Activated naive CD4-positive, alpha-beta T cell treated with anti-CD3 and anti-CD28 coated beads for 36 hours (primary cell): ENCODE results near the gene RXRB. TPM values are rescaled to one million over a fixed set of nuclear protein-coding genes. Genes with fewer than 3 reads are reported as not detected.

ENCODE experiments used
- CTCF ChIA-PET: fragments of 350-600 bp; sonication (Branson Sonifier 250); formaldehyde crosslinking; loops from one replicate; lab custom pipeline; 2021; ENCODE audit warnings: antibody characterized with exemption; lab: Charles Lee
- DNase-seq: peaks from one replicate; pipeline ENCODE4 v3.0.0-alpha.2; 2020
- H3K27ac Mint-ChIP-seq: one replicate; pipeline ENCODE4 v1.8.0; 2021; ENCODE audit warnings: mild to moderate bottlenecking, mixed read lengths
- H3K27me3 Mint-ChIP-seq: one replicate; pipeline ENCODE4 v1.8.0; 2021; ENCODE audit warnings: low read depth, mixed read lengths
- H3K36me3 Mint-ChIP-seq: one replicate; pipeline ENCODE4 v1.8.0; 2021; ENCODE audit warnings: low read depth, mixed read lengths
- H3K4me1 Mint-ChIP-seq: one replicate; pipeline ENCODE4 v1.8.0; 2021; ENCODE audit warnings: low read depth, mixed read lengths
- H3K4me3 Mint-ChIP-seq: one replicate; pipeline ENCODE4 v1.8.0; 2021; ENCODE audit warnings: mild to moderate bottlenecking, moderate library complexity, mixed read lengths
- H3K9me3 Mint-ChIP-seq: one replicate; pipeline ENCODE4 v1.8.0; 2021; ENCODE audit warnings: mixed read lengths
- intact Hi-C: fragments of 100-400 bp; cut with micrococcal nuclease; formaldehyde crosslinking; loops from one replicate; pipeline ENCODE4 v1.15.1; 2023
- total RNA-seq, 2 experiments: library from RNA; stranded (reverse); gene quantifications; one replicate each; pipeline ENCODE4 v1.2.3, GENCODE V29; 2021

RXRB gene
- total RNA-seq, 2 experiments from 2014 or later = 50.4 to 50.6 TPM

DNA sequence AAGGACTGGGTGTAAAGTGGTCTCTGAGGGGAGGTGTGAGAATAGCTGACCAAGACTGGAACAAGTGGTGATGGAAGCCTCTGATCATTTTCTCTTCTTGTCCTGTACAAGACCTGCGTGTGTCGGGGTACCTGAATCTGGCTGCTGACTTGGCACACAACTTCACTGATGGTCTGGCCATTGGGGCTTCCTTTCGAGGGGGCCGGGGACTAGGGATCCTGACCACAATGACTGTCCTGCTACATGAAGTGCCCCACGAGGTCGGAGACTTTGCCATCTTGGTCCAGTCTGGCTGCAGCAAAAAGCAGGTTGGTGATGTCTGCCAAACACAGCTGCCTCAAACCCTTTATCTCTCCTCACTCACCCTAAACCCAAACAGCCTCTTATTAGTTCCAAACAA, 2.3 kb upstream of the RXRB start:
- peaks cover 71% of the 10 kb centered on the region for H3K4me1 Mint-ChIP-seq
- CTCF ChIA-PET = no interaction called here
- H3K9me3 Mint-ChIP-seq = no peaks in the 10 kb centered on the region
- peaks cover 28% of the 10 kb centered on the region for H3K36me3 Mint-ChIP-seq
- H3K27me3 Mint-ChIP-seq = no peaks in the 10 kb centered on the region
- DNase-seq = peak; percentile 4
- intact Hi-C loops = loop anchor here (10.0 kb wide), 2 partner anchors 372 to 1008 kb away; partner anchors contain the start of genes GPSM3 and PBX2
- peak overlapping the region; percentile 97 for H3K27ac Mint-ChIP-seq
- H3K4me3 Mint-ChIP-seq = peak overlapping the region; percentile 98

DNA sequence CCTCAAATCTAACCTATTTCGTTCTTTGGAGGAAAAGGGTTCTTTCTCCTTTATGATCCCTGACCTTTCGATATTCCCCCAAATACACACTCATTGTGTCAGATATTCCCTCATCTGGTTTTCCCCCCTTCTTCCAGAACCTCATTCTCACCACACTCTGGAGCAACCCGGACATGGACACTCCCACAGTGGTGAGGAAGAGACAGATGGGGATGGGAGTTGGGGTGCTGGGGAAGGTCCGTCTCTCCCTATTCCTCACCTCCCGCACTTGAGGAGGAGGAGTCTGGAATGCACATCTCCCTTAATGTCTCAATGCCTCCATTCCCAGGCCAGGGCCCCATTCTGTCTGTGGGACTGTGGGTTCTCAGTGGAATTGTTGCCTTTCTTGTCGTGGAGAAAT, 1.5 kb upstream of the RXRB start:
- CTCF ChIA-PET = no interaction called here
- Mint-ChIP-seq H3K9me3 (no peaks in the 10 kb centered on the region), H3K27ac (peak overlapping the region; percentile 97), H3K27me3 (no peaks in the 10 kb centered on the region), H3K4me1 (peaks cover 75% of the 10 kb centered on the region), H3K36me3 (peaks cover 28% of the 10 kb centered on the region), H3K4me3 (peak overlapping the region; percentile 98)
- peak; percentile 4 for DNase-seq
- intact Hi-C loops = loop anchor here (2.0 to 10.0 kb wide), 4 partner anchors 209 to 1007 kb away; partner anchors contain the start of genes GPSM3, PBX2 and PHF1

DNA sequence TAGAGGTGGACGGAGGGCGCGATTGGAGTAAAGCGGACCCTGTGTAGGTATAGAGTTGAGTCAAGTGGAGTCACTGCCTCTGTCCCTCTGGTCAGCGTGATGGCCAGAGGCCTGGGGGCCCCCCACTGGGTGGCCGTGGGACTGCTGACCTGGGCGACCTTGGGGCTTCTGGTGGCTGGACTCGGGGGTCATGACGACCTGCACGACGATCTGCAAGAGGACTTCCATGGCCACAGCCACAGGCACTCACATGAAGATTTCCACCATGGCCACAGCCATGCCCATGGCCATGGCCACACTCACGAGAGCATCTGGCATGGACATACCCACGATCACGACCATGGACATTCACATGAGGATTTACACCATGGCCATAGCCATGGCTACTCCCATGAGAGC, 681 bp upstream of the RXRB start:
- Mint-ChIP-seq H3K9me3 (no peaks in the 10 kb centered on the region), H3K27me3 (no peaks in the 10 kb centered on the region), H3K36me3 (peaks cover 33% of the 10 kb centered on the region), H3K4me3 (peak overlapping the region; percentile 98), H3K4me1 (peaks cover 67% of the 10 kb centered on the region), H3K27ac (peak overlapping the region; percentile 97)
- intact Hi-C loops = loop anchor here (2.0 to 10.0 kb wide), 4 partner anchors 210 to 1006 kb away; partner anchors contain the start of genes GPSM3, PBX2 and PHF1
- DNase-seq = no peak
- CTCF ChIA-PET = no interaction called here

DNA sequence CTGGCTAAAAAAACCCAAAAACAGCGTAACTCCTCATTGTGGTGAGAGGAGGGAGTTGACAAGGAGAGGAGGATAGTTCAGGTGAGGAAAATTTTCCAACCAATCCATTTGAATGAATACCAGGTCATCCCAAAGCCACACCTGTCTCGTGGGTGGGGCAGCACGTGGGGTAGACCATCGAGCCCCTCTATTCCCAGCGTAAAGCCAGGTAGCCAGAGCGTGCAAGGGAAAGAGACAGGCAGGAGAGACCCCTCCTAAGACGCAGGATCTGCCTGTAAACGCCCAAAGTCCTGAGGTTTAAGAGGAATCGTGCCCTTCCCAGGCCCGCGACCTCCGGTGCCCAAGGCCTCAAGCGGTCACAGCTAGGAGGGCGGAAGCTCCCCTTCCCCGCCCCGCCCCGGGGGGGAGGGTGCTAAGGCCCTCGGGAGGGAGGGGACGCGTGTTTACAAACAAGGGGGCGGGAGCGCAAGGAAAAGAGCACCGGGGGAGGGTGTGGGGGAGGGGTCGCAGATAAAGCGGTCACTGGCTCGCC, 712 bp downstream of the RXRB start:
- peak; percentile 77 for DNase-seq
- Mint-ChIP-seq H3K4me3 (peak overlapping the region; percentile 98), H3K27ac (peak overlapping the region; percentile 97), H3K36me3 (peaks cover 44% of the 10 kb centered on the region), H3K9me3 (no peaks in the 10 kb centered on the region), H3K4me1 (peaks cover 54% of the 10 kb centered on the region), H3K27me3 (no peaks in the 10 kb centered on the region)
- intact Hi-C loops = loop anchor here (1.0 to 10.0 kb wide), 9 partner anchors 50 to 1045 kb away; partner anchors contain the start of genes CUTA, GPSM3, PBX2 and PHF1
- CTCF ChIA-PET = interaction anchor here (0.6 to 1.3 kb wide), 3 partner anchors 49 to 264 kb away, joined by 3 to 4 read pairs (median 3); no protein-coding TSS in a partner anchor

DNA sequence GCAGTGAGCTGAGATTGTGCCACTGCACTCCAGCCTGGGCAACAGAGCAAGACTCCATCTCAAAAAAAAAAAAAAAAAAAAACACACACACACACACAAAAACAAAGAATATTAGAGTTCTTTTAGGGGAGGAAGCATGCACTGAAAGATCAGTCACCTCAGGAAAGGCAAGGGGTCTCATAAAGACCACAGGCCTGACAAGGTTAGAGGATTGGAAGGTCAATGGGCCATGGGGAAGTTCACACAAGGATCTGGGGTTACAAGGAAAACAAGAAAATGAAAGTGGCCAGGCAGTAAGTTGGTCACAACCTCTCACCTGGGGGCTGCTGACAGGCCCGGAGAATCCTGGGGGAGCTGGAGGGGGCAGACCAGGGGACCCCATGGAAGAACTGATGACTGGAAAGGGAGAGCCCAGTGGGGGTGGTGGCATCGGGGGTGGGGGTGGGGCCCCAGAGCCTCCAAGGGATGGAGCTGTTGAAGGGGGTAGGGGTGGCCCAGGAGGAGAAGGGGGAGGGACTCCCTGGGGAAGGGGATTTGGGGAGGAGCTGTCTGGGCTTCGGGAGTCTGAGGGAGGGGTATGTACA, 1.5 kb downstream of the RXRB start:
- DNase-seq = no peak
- peak overlapping the region; percentile 86 for H3K27ac Mint-ChIP-seq
- peak overlapping the region; percentile 98 for H3K4me3 Mint-ChIP-seq
- H3K9me3 Mint-ChIP-seq = no peaks in the 10 kb centered on the region
- CTCF ChIA-PET = interaction anchor here (1.3 to 3.3 kb wide), 3 partner anchors 15 to 50 kb away, joined by 3 to 21 read pairs (median 8); no protein-coding TSS in a partner anchor
- peaks cover 52% of the 10 kb centered on the region for H3K4me1 Mint-ChIP-seq
- intact Hi-C loops = loop anchor here (10.0 kb wide), 1 partner anchor 1046 kb away; the partner anchor contains the start of gene SMIM29
- no peaks in the 10 kb centered on the region for H3K27me3 Mint-ChIP-seq
- H3K36me3 Mint-ChIP-seq = peaks cover 43% of the 10 kb centered on the region

DNA sequence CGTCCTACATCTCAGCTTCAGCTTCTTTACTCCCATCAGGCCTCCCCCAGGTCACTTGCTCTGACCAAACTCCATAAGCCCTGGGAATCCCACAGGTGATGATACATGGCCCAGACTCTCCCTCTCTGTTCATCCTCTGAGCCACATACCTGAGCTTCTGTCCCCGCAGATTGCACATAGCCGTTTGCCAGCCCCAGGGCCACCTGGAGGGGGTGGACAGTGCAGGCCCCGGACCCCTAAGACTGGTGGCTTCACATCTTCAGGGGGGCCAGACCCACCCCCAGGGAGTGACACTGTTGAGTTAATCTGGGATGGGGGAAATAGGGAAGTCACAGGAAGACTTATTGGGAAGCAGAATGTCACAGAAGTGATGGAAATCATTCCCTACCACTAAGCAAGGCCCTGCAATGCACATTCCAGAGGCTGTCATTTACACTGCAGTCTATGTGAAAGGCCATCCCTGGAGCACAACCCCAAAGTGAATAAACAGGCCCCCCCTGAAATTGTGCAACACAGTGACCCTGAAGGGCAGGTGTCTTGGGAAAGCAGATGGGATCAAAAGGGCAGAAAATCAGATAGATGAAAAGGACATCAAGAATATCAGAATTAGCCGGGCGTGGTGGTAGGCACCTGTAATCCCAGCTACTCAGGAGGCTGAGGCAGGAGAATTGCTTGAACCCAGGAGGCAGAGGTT, 2.2 kb downstream of the RXRB start:
- Mint-ChIP-seq H3K4me1 (peaks cover 52% of the 10 kb centered on the region), H3K4me3 (peak overlapping the region; percentile 98), H3K9me3 (no peaks in the 10 kb centered on the region), H3K36me3 (peaks cover 42% of the 10 kb centered on the region), H3K27me3 (no peaks in the 10 kb centered on the region), H3K27ac (peak overlapping the region; percentile 26)
- DNase-seq = no peak
- intact Hi-C loops = loop anchor here (10.0 kb wide), 1 partner anchor 1046 kb away; the partner anchor contains the start of gene SMIM29
- CTCF ChIA-PET = interaction anchor here (0.8 to 3.3 kb wide), 13 partner anchors 9 to 218 kb away, joined by 3 to 21 read pairs (median 4); no protein-coding TSS in a partner anchor

DNA sequence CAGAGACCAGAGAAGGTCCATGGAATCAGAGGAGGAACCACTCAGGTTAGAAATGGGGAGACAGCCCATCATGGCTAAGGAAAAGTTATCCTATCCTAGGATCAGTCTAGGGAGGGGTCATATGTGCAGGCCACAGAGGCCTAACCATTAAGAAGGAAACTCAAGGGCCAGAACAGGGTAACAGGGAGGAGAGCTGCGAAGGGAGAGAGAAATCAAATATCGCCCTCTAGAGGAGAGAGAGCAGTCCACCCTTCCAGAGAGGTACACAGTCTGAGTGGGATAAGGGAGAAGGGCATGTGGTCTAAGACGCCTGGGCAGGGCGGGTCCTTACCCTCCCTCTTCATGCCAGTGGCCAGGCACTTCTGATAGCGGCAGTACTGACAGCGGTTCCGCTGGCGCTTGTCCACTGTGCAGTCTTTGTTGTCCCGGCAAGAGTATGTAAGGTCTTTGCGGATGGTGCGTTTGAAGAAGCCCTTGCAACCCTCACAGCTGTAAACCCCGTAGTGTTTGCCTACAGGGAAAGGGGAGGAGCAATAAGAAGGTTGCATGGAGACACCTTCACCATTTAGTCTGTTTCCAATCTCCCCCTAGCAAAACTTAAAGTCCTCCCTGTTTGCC, 2.9 kb downstream of the RXRB start:
- CTCF ChIA-PET = interaction anchor here (0.5 to 3.3 kb wide), 19 partner anchors 8 to 217 kb away, joined by 3 to 21 read pairs (median 4); no protein-coding TSS in a partner anchor
- Mint-ChIP-seq H3K9me3 (no peaks in the 10 kb centered on the region), H3K36me3 (peaks cover 34% of the 10 kb centered on the region), H3K27me3 (no peaks in the 10 kb centered on the region), H3K4me3 (peak overlapping the region; percentile 16), H3K4me1 (peaks cover 49% of the 10 kb centered on the region), H3K27ac (peak overlapping the region; percentile 69)
- intact Hi-C loops = loop anchor here (1.0 to 10.0 kb wide), 2 partner anchors 36 to 1047 kb away; partner anchors contain the start of gene SMIM29
- peak; percentile 39 for DNase-seq

DNA sequence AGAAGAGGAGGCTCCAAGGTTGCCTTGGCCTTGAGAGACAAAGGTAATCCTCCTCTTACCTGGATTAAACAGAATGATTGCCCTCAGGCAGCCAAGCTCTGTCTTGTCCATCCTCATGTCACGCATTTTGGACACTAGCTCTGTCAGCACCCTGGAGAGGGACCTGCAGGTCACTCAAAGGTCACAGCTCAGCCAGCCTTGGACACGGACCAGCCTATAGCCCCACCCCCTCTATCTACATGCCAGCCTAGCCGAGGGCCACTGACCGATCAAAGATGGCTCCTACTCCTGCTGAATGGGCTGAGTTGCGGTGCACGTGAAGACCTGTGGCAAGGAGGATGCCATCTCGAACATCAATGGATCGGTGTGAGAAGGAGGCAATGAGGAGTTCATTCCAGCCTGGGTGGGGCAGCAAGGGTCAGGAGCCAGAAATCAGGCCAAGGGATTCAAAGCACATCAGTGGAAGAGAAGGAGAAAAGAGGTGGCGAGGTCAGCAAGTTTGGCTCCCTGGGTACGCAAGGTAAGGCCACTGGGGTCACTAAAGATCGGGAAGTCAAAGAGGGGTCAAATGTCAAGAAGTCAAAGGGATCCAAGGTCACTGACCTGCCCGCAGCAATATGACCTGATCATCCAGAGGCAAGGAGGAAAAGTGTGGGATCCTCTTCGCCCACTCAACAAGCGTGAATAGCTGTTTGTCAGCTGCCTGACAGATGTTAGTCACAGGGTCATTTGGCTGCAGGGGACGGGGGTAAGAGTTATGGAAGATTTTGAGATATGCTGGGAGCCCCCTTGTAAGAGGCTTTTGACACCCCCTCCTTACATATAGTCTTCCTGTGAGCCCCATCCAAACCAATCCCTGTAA, 4.9 kb downstream of the RXRB start:
- CTCF ChIA-PET = interaction anchor here (1.2 to 1.4 kb wide), 2 partner anchors 12 to 13 kb away, joined by 3 read pairs; no protein-coding TSS in a partner anchor
- Mint-ChIP-seq H3K4me1 (peaks cover 38% of the 10 kb centered on the region), H3K36me3 (peaks cover 20% of the 10 kb centered on the region), H3K27ac (no peak overlapping the region), H3K4me3 (no peak overlapping the region), H3K9me3 (no peaks in the 10 kb centered on the region), H3K27me3 (peaks cover 9% of the 10 kb centered on the region)
- no peak for DNase-seq
- intact Hi-C loops = loop anchor here (10.0 kb wide), 1 partner anchor 1049 kb away; the partner anchor contains the start of gene SMIM29

DNA sequence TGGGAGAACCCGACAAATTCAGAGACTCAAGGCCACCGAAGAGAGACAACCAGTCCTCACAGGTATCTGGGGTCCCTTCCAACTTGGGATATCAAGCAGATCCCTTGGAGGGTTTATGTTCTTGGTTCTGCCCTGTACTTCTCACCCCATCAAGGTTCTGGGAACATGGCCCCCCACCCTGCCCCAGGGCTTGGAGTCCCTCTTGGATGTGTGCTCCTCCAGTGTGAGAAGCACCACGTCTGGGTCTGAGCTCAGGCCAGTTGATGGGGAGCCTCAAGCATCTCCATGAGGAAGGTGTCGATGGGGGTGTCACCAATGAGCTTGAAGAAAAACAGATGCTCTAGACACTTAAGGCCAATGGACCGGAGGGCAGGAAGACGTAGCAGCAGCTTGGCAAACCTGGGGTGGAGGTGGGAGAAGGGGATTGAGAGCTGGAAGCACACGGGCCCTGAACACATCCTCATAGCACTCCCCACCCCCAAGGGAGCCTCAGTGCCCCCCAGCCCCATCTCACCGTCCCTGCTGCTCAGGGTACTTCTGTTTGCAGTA, 6.0 kb downstream of the RXRB start:
- Mint-ChIP-seq H3K36me3 (peaks cover 20% of the 10 kb centered on the region), H3K4me3 (no peak overlapping the region), H3K27ac (no peak overlapping the region), H3K27me3 (peaks cover 9% of the 10 kb centered on the region), H3K9me3 (no peaks in the 10 kb centered on the region), H3K4me1 (peaks cover 37% of the 10 kb centered on the region)
- CTCF ChIA-PET = interaction anchor here (1.1 kb wide), 1 partner anchor 33 kb away, joined by 3 read pairs; no protein-coding TSS in a partner anchor
- intact Hi-C loops = loop anchor here (10.0 kb wide), 1 partner anchor 1050 kb away; the partner anchor contains the start of gene SMIM29
- DNase-seq = no peak

DNA sequence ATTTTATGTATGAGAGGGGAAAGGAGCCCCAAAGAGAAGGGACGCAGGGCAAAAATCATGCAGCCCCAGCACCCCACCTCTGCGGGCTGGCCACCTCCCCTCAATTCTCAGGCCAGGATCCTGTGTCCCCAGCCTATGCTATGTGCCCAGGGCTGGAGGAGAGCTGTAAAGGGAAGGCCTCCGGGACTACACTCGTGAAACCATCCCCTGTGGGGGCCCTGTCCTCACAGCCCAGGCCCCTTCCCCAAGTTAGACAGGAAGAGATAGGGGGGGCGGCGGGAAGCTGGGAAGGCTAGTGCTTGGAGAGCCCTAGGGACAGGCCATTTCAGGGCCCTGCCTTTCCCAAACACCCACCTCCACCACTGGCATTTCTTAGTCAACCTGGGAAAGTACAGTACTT, 6.8 kb downstream of the RXRB start:
- Mint-ChIP-seq H3K9me3 (no peaks in the 10 kb centered on the region), H3K27me3 (peaks cover 9% of the 10 kb centered on the region), H3K27ac (no peak overlapping the region), H3K4me1 (peaks cover 32% of the 10 kb centered on the region), H3K4me3 (peak overlapping the region; percentile 12), H3K36me3 (peaks cover 20% of the 10 kb centered on the region)
- DNase-seq = no peak
- CTCF ChIA-PET = interaction anchor here (0.8 to 0.9 kb wide), 2 partner anchors 53 to 75 kb away, joined by 3 to 4 read pairs; no protein-coding TSS in a partner anchor
- intact Hi-C loops = loop anchor here (10.0 kb wide), 1 partner anchor 1051 kb away; the partner anchor contains the start of gene SMIM29
